SK-N-MC (cell line): ENCODE measurements around the gene FAM181A.

ENCODE experiments used
- EZH2 ChIP-seq: fragments of 200-600 bp; sonication (generic); IDR thresholded peaks from one replicate; pipeline ENCODE4 v1.6.1; 2017; ENCODE audit warnings: antibody characterized with exemption
- POLR2AphosphoS5 ChIP-seq: IDR thresholded peaks from 2 replicates; pipeline ENCODE4 v1.6.1; 2012; ENCODE audit warnings: mild to moderate bottlenecking, low read depth, low read length, borderline replicate concordance

DNA sequence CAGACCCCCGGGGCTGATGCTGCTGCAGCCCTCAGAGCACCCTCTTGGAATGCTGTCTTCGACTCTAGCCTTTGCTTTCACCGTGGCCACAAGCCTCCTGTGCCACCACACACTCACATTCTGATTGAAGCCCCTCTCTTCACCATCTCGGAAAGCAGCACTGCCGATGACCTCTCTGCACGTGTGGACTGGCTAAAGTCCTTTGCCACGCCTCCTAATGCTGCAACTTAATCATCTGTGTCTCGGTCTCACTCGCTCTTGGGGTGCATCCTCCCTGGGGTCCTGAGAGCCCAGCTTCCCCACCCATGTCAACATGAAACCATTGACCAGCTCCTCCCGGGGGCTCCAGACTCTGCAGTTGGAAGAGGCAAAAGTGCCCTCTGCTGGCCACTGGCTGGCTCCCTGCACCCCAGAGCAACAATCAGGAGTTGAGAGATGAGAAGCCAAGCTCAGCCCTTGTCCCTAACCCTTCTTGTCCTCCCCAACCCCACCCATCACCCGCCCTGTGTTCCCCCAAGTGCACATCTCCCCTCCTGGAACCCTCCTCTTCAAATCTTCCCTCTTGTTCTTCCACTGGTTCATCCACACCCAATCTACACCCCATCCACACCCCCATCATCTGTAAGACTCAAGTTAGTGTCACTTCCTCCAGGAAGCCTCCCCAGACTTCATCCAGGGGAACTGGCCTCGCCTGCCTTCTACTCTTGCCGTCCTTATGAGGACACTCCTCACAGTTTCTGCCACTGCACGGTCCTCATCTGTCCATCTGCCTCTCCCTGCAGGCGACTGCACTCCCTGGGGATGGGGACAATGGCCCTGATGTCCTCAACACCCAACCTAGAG, 23.6 kb upstream of the FAM181A start:
- TF ChIP-seq POLR2AphosphoS5 (no peak), EZH2 (no peak)
